ENCODE measurements around the gene NIN.

GRCh38 chr14:50739186-50739585 is 91.8 kb downstream of the NIN start:
- TF ChIP-seq EP300 (conservative IDR thresholded peaks at IDR 0.05; ENCODE audit: poor library complexity, severe bottlenecking) (no peak), CTCF (IDR thresholded peaks at IDR 0.05; ENCODE audit: poor library complexity, severe bottlenecking) (no peak)
